ENCODE data around the gene DPCD. TPM values are rescaled to one million over a fixed set of nuclear protein-coding genes. Genes with fewer than 3 reads are reported as not detected.
"Not testable (repeated sequence)": the region's sequence is repeated elsewhere in the genome, so short reads cannot be mapped to it uniquely, and the experiment has no call there.

DPCD gene
- total RNA-seq, 1 donor from 2014 or later: 38.2 TPM

DNA sequence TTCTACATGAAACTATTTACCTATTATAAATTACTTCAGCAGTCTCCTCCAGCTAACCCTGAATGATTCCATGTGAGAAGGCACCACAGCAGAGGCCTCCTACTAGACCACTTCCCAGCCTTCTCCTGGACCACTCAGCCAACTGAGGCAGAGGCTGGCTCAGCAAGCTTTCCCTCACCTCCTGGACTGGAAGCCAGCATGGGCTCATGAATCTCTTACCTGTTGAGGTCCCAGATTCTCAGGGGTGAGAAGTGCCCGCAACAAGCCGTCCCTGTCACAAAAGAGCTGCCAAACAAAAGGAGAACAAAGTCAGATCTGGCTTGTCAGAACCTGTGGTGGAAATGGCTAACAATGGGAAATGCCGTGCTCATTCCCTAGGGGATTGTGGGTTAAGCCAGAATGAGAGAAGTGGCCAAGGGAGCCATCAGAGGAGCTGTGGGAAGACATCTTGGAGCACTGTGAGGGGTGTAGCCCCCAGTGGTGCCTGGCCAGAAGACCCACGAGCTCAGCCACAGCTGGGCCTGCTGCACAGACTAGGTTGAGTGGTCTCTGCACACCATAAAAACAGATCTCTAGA lies 36.5 kb downstream of the DPCD start:
- no peak for FAIRE-seq
- H3K27me3 ChIP-seq (ENCODE audit: control insufficient read depth, insufficient read depth, low read length): no peaks in the 10 kb centered on the region
- H3K36me3 ChIP-seq (ENCODE audit: control insufficient read depth, insufficient read depth, low read length): peaks cover 3% of the 10 kb centered on the region
- TF ChIP-seq, protein P1, sequence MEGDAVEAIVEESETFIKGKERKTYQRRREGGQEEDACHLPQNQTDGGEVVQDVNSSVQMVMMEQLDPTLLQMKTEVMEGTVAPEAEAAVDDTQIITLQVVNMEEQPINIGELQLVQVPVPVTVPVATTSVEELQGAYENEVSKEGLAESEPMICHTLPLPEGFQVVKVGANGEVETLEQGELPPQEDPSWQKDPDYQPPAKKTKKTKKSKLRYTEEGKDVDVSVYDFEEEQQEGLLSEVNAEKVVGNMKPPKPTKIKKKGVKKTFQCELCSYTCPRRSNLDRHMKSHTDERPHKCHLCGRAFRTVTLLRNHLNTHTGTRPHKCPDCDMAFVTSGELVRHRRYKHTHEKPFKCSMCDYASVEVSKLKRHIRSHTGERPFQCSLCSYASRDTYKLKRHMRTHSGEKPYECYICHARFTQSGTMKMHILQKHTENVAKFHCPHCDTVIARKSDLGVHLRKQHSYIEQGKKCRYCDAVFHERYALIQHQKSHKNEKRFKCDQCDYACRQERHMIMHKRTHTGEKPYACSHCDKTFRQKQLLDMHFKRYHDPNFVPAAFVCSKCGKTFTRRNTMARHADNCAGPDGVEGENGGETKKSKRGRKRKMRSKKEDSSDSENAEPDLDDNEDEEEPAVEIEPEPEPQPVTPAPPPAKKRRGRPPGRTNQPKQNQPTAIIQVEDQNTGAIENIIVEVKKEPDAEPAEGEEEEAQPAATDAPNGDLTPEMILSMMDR (IDR thresholded peaks at IDR 0.05; ENCODE audit: insufficient read depth, low read length, severe bottlenecking): no peak
- H3K4me3 ChIP-seq (ENCODE audit: low read depth, low read length): no peak overlapping the region
- DNase-seq (ENCODE audit: low read depth): peak; percentile 17

DNA sequence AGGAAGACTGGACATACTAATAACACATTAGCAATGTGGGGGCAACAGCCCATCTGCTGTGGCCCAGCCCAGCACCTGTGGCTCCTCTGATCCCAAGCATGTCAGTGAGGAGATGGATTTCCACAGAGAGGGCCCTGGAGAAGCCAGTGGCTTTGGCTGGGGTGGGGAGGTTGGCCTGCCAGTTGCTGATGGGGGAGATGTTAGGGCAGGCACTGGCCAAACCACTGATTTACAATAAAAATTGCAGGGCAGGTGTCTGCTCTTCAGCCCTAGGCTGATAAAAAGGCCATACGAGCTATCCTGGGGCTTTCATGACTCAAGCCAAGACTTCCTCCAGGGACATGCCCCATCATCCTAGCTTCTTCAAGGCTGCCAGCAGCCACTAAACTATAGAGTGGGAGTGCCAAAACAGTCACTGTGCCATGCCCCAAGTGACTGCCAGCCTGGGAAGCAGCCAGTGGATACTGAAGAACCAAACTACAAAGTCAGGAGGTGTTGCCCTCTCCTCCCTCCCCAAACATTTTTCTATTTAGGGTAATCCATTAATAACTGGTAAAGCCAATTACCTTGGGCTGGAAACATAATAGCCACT lies 37.8 kb downstream of the DPCD start:
- TF ChIP-seq, protein P1 (IDR thresholded peaks at IDR 0.05; ENCODE audit: insufficient read depth, low read length, severe bottlenecking): no peak
- H3K36me3 ChIP-seq (ENCODE audit: control insufficient read depth, insufficient read depth, low read length): peaks cover 3% of the 10 kb centered on the region
- peak; percentile 25 for DNase-seq (ENCODE audit: low read depth)
- FAIRE-seq: no peak
- no peaks in the 10 kb centered on the region for H3K27me3 ChIP-seq (ENCODE audit: control insufficient read depth, insufficient read depth, low read length)
- H3K4me3 ChIP-seq (ENCODE audit: low read depth, low read length): no peak overlapping the region

DNA sequence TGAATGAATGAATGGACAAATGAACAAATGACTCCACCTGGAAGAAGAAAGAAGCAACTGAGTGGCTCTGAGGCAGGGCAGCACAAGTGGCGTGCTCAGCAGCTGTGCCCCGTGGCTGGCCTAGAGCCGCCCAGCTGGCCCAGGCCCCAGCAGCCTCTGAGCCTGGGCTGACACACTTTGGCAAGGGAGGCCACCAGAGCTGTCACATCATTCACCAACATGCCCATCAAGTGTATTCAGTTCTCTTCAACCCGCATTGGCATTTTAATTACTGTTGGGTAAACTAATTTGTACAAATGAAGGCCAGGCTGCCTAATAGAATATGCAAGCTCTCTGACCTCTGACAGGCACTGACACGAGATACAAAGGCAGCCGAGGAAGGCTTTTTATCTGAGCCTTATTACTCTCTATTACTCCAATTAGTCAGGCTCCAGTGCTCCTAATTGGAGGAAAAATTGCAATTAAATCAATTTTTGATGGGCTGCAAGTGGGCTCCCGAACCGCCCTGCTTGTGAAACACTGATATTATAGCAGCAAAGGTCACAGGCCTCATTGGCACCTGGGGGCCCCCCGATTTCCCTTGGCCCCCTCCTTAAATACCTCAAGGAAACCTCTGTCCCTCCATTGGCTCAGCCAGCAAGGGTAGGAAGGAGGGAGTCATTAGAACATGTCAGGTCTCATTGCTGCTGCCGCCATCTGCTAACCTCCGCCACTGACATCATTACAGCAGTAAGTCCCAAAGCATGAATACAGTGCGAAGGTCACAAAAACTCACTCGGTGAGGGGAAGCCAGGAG lies 41.9 kb downstream of the DPCD start:
- TF ChIP-seq, protein P1 (IDR thresholded peaks at IDR 0.05; ENCODE audit: insufficient read depth, low read length, severe bottlenecking): no peak
- FAIRE-seq (peak; percentile 66), DNase-seq (ENCODE audit: low read depth) (no peak)
- no peak overlapping the region for H3K4me3 ChIP-seq (ENCODE audit: low read depth, low read length)
- peaks cover 2% of the 10 kb centered on the region for H3K36me3 ChIP-seq (ENCODE audit: control insufficient read depth, insufficient read depth, low read length)
- no peaks in the 10 kb centered on the region for H3K27me3 ChIP-seq (ENCODE audit: control insufficient read depth, insufficient read depth, low read length)

DNA sequence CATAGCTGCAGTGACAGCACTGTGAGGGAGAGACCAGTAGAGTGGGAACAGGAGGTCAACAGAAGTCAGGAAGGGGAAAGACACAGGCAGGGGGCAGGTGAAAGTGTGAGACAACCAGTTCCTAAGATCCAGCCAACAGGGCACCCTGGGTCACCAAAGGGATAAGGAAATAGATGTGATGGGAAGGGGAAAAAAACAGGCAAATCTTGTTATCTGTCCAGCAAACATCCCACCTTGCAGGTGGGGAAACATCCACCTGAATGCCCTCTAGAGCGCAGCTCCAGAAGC lies 42.5 kb downstream of the DPCD start:
- DNase-seq (ENCODE audit: low read depth): no peak
- no peak for FAIRE-seq
- peaks cover 2% of the 10 kb centered on the region for H3K36me3 ChIP-seq (ENCODE audit: control insufficient read depth, insufficient read depth, low read length)

DNA sequence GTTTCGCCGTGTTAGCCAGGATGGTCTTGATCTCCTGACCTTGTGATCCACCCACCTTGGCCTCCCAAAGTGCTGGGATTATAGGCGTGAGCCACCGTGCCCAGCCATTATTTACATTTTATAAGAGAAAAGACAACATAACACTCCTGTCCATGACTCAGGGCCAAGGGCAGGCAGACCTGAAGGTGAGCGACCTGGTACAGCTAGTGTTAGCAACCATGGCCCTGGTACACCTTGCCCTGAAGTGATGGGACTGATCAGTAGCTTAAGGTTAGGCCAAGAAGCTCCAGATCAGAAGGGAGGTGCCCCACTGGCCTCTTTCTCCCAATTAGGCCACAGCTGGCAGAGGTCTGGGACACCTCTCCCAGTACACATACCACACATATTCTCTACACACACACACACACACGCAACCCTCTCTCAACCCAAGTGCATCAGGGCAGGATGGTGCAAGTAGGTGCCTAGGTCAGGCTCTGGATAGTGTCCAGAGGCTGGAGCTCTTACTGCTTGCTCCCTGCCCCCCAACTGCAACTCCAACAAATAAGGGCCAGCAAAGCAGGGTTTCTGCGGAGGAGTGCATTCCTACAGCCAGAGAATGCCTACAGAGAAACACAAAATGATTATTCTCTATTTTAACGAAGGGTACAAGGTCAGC lies 43.8 kb downstream of the DPCD start:
- no peaks in the 10 kb centered on the region for H3K27me3 ChIP-seq (ENCODE audit: control insufficient read depth, insufficient read depth, low read length)
- H3K36me3 ChIP-seq (ENCODE audit: control insufficient read depth, insufficient read depth, low read length): peaks cover 2% of the 10 kb centered on the region
- FAIRE-seq (no peak), DNase-seq (ENCODE audit: low read depth) (no peak)
- TF ChIP-seq, protein P1 (IDR thresholded peaks at IDR 0.05; ENCODE audit: insufficient read depth, low read length, severe bottlenecking): no peak
- H3K4me3 ChIP-seq (ENCODE audit: low read depth, low read length): no peak overlapping the region

More for the DNA sequence above, 42.5 kb downstream of the DPCD start:
- TF ChIP-seq, protein P1 (IDR thresholded peaks at IDR 0.05; ENCODE audit: insufficient read depth, low read length, severe bottlenecking): no peak
- H3K4me3 ChIP-seq (ENCODE audit: low read depth, low read length): no peak overlapping the region
- no peaks in the 10 kb centered on the region for H3K27me3 ChIP-seq (ENCODE audit: control insufficient read depth, insufficient read depth, low read length)

DNA sequence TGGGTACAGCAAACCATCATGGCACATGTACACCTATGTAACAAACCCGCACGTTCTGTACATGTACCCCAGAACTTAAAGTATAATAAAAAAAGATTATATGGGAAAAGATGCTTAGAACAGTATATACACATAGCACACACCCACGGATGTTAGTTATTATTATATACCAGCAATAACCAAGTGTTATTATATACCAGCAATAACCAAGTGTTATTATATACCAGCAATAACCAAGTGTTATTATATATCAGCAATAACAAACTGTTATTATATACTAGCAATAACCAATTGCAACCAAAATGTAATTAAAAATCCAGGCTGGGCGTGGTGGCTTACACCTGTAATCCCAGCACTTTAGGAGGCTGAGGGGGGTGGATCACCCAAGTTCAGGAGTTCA lies 45.4 kb downstream of the DPCD start:
- FAIRE-seq; DNase-seq (ENCODE audit: low read depth); H3K4me3 ChIP-seq (ENCODE audit: low read depth, low read length); H3K36me3 ChIP-seq (ENCODE audit: control insufficient read depth, insufficient read depth, low read length); H3K27me3 ChIP-seq (ENCODE audit: control insufficient read depth, insufficient read depth, low read length): not testable (repeated sequence)
